Measurements from ENCODE around the gene CASR. TPM values are rescaled to one million over a fixed set of nuclear protein-coding genes. Genes with fewer than 3 reads are reported as not detected.

CASR gene
- total RNA-seq, 2 donors from 2014 or later: not detected

DNA sequence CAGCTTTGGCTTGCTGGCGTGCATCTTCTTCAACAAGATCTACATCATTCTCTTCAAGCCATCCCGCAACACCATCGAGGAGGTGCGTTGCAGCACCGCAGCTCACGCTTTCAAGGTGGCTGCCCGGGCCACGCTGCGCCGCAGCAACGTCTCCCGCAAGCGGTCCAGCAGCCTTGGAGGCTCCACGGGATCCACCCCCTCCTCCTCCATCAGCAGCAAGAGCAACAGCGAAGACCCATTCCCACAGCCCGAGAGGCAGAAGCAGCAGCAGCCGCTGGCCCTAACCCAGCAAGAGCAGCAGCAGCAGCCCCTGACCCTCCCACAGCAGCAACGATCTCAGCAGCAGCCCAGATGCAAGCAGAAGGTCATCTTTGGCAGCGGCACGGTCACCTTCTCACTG lies 101.0 kb downstream of the CASR start:
- Histone ChIP-seq H3K27ac (no peak overlapping the region), H3K9me3 (no peaks in the 10 kb centered on the region), H3K4me3 (no peak overlapping the region), H3K27me3 (no peaks in the 10 kb centered on the region), H3K36me3 (no peaks in the 10 kb centered on the region), H3K4me1 (no peaks in the 10 kb centered on the region)
- DNase-seq (ENCODE audit: low spot score): no peak
- TF ChIP-seq, protein P1, sequence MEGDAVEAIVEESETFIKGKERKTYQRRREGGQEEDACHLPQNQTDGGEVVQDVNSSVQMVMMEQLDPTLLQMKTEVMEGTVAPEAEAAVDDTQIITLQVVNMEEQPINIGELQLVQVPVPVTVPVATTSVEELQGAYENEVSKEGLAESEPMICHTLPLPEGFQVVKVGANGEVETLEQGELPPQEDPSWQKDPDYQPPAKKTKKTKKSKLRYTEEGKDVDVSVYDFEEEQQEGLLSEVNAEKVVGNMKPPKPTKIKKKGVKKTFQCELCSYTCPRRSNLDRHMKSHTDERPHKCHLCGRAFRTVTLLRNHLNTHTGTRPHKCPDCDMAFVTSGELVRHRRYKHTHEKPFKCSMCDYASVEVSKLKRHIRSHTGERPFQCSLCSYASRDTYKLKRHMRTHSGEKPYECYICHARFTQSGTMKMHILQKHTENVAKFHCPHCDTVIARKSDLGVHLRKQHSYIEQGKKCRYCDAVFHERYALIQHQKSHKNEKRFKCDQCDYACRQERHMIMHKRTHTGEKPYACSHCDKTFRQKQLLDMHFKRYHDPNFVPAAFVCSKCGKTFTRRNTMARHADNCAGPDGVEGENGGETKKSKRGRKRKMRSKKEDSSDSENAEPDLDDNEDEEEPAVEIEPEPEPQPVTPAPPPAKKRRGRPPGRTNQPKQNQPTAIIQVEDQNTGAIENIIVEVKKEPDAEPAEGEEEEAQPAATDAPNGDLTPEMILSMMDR (IDR thresholded peaks at IDR 0.05): no peak

DNA sequence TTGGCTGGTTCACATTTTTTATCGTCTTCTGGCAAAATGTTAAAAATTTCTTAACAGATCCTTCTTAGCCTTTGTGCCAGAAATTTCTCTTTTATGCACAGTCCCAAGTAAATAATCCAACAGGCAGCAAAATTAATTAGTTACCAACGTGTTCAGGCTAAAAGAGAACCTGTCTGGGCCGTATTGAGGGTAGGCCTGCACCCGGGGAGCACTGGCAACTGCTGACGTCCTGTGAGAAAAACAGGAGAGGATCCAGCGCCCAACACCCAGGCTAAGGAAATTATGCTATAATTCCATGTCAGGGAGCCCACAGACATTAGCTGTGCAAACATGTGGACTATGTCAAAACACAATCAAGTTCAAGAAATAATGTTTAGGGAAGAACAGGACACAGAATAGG lies 110.9 kb downstream of the CASR start:
- no peaks in the 10 kb centered on the region for H3K36me3 ChIP-seq
- no peak overlapping the region for H3K27ac ChIP-seq
- no peaks in the 10 kb centered on the region for H3K9me3 ChIP-seq
- H3K27me3 ChIP-seq: no peaks in the 10 kb centered on the region
- TF ChIP-seq, protein P1 (IDR thresholded peaks at IDR 0.05): no peak
- H3K4me3 ChIP-seq: no peak overlapping the region
- H3K4me1 ChIP-seq: no peaks in the 10 kb centered on the region
- DNase-seq (ENCODE audit: low spot score): no peak

DNA sequence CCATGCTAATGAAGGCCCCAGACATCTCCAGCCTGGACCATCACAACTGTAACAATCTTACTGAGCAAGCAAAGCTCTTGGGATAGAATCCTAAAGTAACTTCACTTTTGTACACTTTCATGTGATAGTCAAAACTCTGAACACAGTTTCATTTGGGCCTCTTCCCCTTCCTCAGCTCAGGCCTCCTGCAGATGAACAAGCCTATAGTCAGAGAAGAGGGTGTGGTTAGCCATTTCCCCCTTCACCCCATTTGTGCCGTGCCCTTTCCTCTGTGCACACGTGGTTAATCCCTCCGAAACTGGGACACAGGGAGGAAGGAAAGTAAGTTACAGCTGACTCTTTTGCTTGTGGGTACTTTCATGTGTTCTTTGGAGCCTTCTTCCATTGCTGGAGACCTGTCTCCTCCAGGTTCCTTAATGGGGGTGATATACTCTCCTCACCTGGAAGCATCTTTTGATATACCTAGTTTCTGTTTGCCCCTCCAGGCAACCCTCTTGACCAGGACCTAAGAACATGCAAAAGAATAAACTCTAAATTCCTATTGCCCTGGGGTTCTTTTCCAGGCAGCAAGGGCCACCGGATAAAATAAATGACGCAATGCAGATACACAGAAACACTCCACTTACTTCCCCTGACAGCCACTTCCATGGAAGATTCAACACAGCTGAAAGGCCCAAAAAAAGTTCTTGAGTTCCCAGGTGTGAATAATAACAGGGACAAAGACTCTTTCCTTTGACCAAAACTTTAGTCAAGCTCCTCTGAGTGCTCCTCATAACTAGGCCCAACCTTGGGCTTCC lies 112.0 kb downstream of the CASR start:
- no peak for DNase-seq (ENCODE audit: low spot score)
- no peak overlapping the region for H3K27ac ChIP-seq

DNA sequence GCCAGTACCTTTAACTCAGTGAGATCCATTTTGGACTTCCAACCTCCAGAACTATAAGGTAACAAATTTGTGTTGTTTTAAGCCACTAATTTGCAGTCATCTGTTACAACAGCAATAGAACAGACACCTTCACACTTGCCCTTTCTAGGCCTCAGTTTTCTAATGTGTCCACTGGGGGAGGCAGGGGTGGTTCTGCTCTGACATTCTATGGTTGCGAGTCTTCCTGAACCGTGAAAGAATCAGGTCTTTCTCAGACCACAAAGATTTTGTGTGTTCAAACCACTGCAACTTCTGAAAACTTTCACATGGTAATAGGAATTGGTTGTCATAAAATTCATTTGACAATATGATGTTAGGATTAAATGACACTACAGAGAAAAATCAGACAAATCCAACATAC lies 114.8 kb downstream of the CASR start:
- Histone ChIP-seq H3K27me3 (no peaks in the 10 kb centered on the region), H3K4me3 (no peak overlapping the region), H3K27ac (no peak overlapping the region), H3K36me3 (no peaks in the 10 kb centered on the region), H3K9me3 (peaks cover 0 to 7% of the 10 kb centered on the region in 2 donors), H3K4me1 (no peaks in the 10 kb centered on the region)
- DNase-seq (ENCODE audit: low spot score): no peak
- TF ChIP-seq, protein P1 (IDR thresholded peaks at IDR 0.05): no peak

More for the DNA sequence above, 112.0 kb downstream of the CASR start:
- Histone ChIP-seq H3K4me3 (no peak overlapping the region), H3K27me3 (no peaks in the 10 kb centered on the region), H3K9me3 (peaks cover 0 to 7% of the 10 kb centered on the region in 2 donors), H3K36me3 (no peaks in the 10 kb centered on the region), H3K4me1 (no peaks in the 10 kb centered on the region)
- TF ChIP-seq, protein P1 (IDR thresholded peaks at IDR 0.05): no peak

DNA sequence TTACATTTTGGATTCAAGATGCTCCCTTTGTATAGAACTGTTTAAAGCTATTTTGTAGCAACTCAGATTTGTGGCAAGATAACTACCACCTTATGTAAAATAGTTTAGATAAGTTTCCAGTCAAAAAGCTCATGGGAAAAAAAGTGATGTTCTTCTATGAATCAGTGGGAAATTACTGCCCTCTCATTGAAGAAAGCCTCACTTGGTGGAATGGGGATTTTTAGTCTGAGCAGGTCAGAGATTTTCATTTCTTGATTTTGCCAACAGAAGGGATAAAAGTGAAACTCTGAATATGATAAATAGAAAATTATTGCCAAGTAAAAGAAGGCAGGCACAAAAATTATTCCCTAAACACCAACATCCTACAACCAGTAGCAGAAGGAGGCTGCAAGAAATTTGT lies 115.7 kb downstream of the CASR start:
- H3K4me3 ChIP-seq: no peak overlapping the region
- H3K9me3 ChIP-seq: peaks cover 0 to 7% of the 10 kb centered on the region in 2 donors
- no peak overlapping the region for H3K27ac ChIP-seq
- TF ChIP-seq, protein P1 (IDR thresholded peaks at IDR 0.05): no peak
- no peak for DNase-seq (ENCODE audit: low spot score)
- H3K36me3 ChIP-seq: no peaks in the 10 kb centered on the region
- no peaks in the 10 kb centered on the region for H3K27me3 ChIP-seq
- H3K4me1 ChIP-seq: no peaks in the 10 kb centered on the region
